Activated naive CD8-positive, alpha-beta T cell treated with anti-CD3 and anti-CD28 coated beads, Interleukin-2, amount 50 U/mL, for 24 hours (primary cell): ENCODE measurements around the gene BCOR.

ENCODE experiments used
- ATAC-seq: fragments of 150-1000 bp; cut with Tn5 transposase; one replicate; pipeline ENCODE4 v1.10.0; 2021
- DNase-seq: peaks from one replicate; pipeline ENCODE4 v3.0.0; 2021
- H3K27ac Mint-ChIP-seq: one replicate; pipeline ENCODE4 v1.8.0; 2021; ENCODE audit warnings: mild to moderate bottlenecking, mixed read lengths
- H3K27me3 Mint-ChIP-seq: one replicate; pipeline ENCODE4 v1.8.0; 2021; ENCODE audit warnings: mixed read lengths
- H3K36me3 Mint-ChIP-seq: one replicate; pipeline ENCODE4 v1.8.0; 2021; ENCODE audit warnings: low read depth, mixed read lengths
- H3K4me1 Mint-ChIP-seq: one replicate; pipeline ENCODE4 v1.8.0; 2021; ENCODE audit warnings: mixed read lengths
- H3K4me3 Mint-ChIP-seq: one replicate; pipeline ENCODE4 v1.8.0; 2021; ENCODE audit warnings: mild to moderate bottlenecking, moderate library complexity, mixed read lengths
- H3K9me3 Mint-ChIP-seq: one replicate; pipeline ENCODE4 v1.8.0; 2021; ENCODE audit warnings: mixed read lengths

Gene BCOR

DNA sequence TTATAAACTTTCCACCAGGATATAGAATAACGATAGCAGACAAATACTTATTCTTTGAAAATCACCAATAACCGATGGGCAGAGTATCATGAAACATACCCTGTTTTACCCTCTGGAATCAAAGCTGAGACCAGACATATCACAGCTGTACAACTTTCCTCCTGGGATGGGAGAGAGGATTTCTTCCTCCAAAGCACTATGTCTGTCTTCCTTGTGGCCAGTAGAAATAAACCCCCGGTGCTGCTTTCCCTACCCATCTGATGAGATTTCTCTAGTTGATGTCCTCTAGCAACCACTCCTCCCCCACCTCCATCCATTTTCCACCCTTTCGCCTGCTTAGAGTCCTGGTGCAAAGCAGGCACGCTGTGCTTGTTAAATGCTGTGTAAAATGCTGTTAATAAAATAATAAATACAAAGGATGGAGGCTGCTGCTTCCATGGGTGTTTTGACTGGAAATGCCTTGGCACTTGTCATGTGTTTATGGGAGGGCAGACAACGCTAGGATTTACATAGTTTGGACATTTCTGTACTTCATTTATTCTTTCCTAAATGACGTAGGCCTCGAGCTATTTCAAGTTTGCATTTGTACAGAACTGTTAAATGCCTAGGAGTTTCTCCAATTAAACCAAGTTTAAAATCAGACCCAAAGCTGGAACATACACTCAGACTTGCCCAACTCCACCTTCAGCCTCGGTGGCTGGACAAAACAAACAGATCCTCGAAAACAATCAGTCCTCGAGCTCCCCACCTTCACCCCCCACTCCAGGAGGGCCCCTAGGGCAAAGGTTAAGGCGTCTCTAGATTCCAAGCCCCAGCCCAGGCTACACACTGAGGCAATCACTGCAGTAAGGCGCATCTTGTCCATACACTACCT lies 10.1 kb downstream of the BCOR start:
- no peak overlapping the region for H3K4me3 Mint-ChIP-seq
- H3K36me3 Mint-ChIP-seq, result peaks cover 2% of the 10 kb centered on the region
- peaks cover 58% of the 10 kb centered on the region for H3K4me1 Mint-ChIP-seq
- H3K27me3 Mint-ChIP-seq, result no peaks in the 10 kb centered on the region
- no peak for ATAC-seq
- no peak overlapping the region for H3K27ac Mint-ChIP-seq
- no peak for DNase-seq
- no peaks in the 10 kb centered on the region for H3K9me3 Mint-ChIP-seq

DNA sequence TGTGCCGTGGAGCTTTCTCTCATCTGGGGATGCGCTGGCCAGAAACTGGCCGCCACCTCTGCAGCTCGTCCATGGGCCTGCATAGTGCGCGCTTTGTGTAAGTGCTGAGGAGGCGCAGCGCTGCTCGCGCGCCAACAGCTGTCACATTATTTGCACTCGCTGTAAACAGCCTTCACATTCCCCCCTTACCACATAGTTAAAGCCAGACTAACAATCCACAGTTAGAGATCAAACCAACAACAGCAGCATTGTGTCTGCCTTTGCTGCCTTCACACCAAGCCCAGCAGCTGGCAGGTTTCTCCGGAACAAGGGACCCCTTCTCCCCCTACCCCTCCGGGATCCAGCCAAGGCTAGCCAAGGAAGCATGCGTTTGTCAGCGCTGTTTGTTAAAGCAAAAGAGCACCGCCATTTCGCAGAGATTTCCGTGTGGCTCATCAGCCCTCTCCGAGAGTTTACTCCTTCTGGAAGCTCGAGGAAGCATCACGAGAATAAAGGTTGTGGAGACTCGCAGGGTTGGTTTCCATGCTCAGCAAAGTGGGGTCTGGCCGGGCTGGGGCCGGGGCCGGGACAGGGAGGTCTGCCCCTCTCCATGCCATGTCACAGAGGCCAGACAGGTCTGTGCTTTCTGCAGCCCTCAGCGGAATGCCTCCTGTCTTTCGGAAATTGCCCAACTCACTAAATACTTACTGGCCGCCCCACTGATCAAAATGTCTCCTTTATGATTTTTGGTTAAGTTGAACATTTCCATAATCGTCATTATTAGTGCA lies 11.0 kb downstream of the BCOR start:
- H3K4me3 Mint-ChIP-seq, result no peak overlapping the region
- no peaks in the 10 kb centered on the region for H3K9me3 Mint-ChIP-seq
- peaks cover 2% of the 10 kb centered on the region for H3K36me3 Mint-ChIP-seq
- DNase-seq (no peak), ATAC-seq (no peak)
- H3K27ac Mint-ChIP-seq, result no peak overlapping the region
- no peaks in the 10 kb centered on the region for H3K27me3 Mint-ChIP-seq
- H3K4me1 Mint-ChIP-seq, result peaks cover 61% of the 10 kb centered on the region

DNA sequence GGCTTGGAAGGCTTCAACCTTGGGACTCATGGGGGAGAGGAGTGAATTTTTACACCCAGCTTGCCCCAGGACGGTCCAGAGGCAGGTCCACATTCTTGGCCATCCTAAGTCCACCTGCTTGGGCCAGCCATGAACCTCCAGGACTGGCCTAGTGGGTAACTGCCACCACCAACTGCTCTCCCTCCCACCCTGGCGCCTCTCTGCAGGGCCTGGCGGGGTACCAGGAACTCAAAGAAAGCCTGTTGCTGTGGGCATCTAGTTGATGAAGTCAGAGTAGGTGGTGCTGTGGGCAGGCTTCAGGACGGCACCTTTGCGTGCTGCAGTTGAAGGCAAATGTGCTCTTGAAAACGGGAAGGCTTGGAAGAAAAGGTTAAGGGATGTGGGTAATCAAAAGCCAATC lies 12.0 kb downstream of the BCOR start:
- H3K27ac Mint-ChIP-seq, result no peak overlapping the region
- ATAC-seq, result peak; percentile 21
- H3K36me3 Mint-ChIP-seq, result no peaks in the 10 kb centered on the region
- H3K4me1 Mint-ChIP-seq, result peaks cover 62% of the 10 kb centered on the region
- no peak for DNase-seq
- H3K27me3 Mint-ChIP-seq, result no peaks in the 10 kb centered on the region
- H3K4me3 Mint-ChIP-seq, result no peak overlapping the region
- H3K9me3 Mint-ChIP-seq, result no peaks in the 10 kb centered on the region

DNA sequence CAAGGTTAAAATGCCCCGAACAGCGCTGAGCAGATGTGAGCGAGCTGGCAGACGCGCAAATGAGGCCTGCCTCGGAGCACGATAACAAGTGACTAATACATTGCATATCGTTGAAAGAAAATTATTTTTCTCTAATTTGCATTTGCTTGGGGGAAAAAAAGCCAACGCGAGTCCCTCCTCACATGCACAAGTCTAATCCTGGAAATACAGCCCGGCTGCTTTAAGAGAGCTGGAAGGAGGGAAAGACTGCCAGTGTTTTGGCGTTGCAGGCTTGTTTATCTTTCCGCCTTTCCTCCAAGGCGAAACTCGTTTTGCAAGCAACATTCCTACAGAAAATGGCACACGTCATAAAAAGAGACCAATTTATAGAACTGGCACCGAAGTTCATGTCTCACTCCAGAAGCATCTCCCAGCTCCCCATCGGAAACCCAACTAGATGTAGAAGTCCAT lies 12.6 kb downstream of the BCOR start:
- Mint-ChIP-seq H3K4me1 (peaks cover 66% of the 10 kb centered on the region), H3K36me3 (peaks cover 3% of the 10 kb centered on the region), H3K27me3 (no peaks in the 10 kb centered on the region), H3K9me3 (no peaks in the 10 kb centered on the region), H3K27ac (no peak overlapping the region), H3K4me3 (no peak overlapping the region)
- DNase-seq (no peak), ATAC-seq (no peak)

DNA sequence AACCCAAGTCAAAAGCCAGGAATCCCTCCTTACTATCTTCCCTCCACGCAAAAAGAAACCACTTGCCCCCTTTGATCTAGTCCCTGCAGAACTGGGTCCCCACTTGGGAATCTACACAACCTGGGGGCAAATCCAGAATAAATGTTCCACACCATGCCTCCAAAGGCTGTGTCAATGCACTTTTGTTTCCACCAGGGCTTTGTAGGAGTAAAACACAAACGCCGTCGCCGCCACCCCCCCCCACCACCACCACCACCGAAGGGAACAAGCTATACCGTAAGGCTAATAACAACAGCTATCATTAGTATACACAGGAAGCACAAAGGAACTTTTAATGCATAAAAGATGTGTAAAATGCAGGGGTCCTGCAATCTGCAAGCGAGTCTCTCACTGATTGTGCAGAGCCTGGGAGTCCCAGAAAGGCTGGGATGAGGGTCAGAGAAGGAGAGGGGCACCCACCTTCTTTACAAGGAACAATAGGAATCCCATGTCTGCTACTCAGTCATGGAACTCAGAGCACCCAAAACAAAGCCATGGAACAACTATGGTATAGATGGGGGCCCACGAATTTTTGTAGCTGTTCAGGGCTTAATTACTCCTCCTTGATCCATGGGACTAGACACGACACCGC lies 13.2 kb downstream of the BCOR start:
- Mint-ChIP-seq H3K9me3 (no peaks in the 10 kb centered on the region), H3K4me3 (peak overlapping the region; percentile 68), H3K27ac (no peak overlapping the region), H3K27me3 (no peaks in the 10 kb centered on the region), H3K36me3 (peaks cover 3% of the 10 kb centered on the region), H3K4me1 (peaks cover 69% of the 10 kb centered on the region)
- ATAC-seq (no peak), DNase-seq (no peak)

DNA sequence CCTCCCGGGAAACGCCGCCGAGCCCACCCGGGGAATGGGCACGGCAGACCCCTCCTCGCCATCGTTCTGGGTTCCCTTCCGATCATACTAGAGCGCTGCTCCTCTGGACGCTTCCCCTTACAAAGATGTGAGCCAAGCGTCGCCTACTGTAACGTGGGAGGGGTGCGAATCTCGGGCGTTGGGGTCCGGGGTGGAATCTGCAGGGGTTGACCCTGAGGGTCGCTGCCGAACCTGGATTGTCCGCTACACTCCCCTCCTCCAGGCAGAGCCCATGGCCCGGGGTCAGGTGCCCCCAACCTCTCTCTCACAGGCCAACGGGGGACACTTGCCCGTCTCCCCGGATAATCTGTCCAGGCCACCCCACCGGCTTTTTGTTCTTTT lies 13.8 kb downstream of the BCOR start:
- Mint-ChIP-seq H3K4me3 (peak overlapping the region; percentile 68), H3K27ac (no peak overlapping the region), H3K4me1 (peaks cover 69% of the 10 kb centered on the region), H3K9me3 (no peaks in the 10 kb centered on the region), H3K36me3 (peaks cover 3% of the 10 kb centered on the region), H3K27me3 (no peaks in the 10 kb centered on the region)
- DNase-seq (no peak), ATAC-seq (no peak)

DNA sequence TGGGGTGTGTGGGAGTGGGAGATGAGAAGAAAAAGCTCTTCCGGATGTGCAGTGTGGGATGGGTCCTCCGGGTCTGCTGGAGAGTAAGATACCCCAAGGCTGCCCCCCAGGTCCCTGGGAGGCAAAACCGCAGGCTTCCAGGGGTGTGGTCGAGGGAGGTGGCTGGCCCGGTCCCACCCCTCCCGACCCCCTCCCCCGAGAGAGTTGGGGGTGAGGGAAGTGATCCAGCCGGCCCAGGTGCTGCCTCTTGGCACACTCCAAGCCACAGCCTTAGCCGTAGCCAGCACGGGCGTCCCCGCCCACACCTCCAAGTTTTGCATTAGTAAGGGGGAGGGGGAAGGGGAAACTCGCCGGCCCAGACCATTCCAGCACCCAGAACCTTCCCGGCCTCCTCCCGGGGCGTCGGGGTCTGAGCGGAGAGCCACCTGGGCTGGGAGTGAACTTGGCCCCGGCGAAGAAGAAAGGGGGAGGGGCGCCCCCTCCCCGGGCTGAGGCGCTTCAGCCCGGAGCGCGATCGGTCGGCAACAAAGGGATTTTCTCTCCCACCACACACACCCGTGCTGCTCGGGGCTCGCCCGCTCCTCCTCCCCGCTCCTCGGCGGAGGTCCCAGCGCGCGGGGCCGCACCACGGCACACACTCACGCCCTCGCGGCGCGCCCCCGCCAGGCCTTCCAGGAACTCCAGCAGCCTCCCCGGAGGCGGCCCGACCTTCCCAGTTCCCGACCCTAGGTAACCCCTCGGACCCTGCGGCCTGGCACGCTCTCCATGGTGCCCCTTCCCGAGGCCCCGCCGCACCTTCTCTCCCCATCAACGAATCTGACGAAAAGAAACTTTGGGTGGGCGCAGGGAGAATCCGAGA lies 14.4 kb downstream of the BCOR start:
- Mint-ChIP-seq H3K36me3 (peaks cover 3% of the 10 kb centered on the region), H3K4me3 (peak overlapping the region; percentile 68), H3K4me1 (peaks cover 69% of the 10 kb centered on the region), H3K27me3 (no peaks in the 10 kb centered on the region), H3K27ac (no peak overlapping the region), H3K9me3 (no peaks in the 10 kb centered on the region)
- peak; percentile 45 for ATAC-seq
- no peak for DNase-seq

DNA sequence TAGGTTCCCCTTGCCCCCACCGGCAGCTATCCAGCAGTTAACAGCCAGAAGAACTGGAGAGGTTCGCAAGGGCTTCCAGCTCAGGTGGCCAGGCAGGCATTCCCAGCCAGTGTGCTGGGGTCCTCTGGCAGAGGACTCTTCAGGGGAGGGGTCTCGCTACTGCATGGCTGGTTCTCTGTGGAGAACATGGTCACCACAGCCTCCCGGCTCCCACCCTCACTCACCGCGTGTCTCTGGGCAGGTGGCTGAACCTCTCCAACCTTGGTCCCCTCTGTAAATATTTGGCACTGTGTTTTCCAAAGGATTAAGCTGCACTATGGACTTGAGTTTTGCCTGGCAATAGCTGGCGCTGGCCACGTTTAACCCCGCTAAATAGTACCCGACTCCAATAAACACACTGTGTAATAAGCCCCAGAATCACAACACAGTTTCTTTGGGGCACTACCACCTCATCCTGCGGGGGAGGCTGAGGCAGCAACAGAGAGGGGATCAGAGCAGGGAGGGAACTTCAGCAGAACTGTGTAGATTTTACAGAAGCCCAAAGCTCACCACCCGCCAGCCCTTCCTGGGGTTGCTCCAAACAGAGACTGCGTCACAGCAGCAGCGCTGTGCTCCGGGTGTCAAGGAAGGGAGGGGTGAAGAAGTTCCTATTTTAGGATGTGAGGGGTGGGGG lies 15.2 kb downstream of the BCOR start:
- no peak overlapping the region for H3K27ac Mint-ChIP-seq
- H3K9me3 Mint-ChIP-seq, result no peaks in the 10 kb centered on the region
- peak overlapping the region; percentile 29 for H3K4me3 Mint-ChIP-seq
- peaks cover 75% of the 10 kb centered on the region for H3K4me1 Mint-ChIP-seq
- no peak for DNase-seq
- no peaks in the 10 kb centered on the region for H3K27me3 Mint-ChIP-seq
- peaks cover 3% of the 10 kb centered on the region for H3K36me3 Mint-ChIP-seq
- ATAC-seq, result peak; percentile 37

DNA sequence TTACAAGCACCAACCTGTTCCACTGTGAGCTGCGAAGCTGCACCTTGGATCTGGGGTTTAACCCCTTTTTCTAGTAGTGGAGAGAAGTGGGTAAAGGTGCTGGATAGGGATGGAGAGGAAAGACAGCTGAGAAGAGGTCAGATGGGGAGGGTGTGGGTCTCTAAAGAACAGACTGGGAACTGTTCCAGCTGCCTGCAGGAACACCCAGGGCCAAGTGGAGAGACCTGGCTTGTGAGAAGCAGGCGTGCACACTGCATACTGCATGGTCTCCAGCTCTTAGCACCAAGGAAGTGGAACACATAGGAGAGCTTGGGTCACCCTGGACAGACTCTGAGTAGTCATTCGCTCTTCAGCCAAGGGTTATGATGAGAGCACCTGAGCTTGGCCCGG lies 16.1 kb downstream of the BCOR start:
- Mint-ChIP-seq H3K9me3 (no peaks in the 10 kb centered on the region), H3K4me1 (peaks cover 78% of the 10 kb centered on the region), H3K27ac (no peak overlapping the region), H3K36me3 (peaks cover 4% of the 10 kb centered on the region), H3K27me3 (no peaks in the 10 kb centered on the region), H3K4me3 (no peak overlapping the region)
- DNase-seq (no peak), ATAC-seq (no peak)

DNA sequence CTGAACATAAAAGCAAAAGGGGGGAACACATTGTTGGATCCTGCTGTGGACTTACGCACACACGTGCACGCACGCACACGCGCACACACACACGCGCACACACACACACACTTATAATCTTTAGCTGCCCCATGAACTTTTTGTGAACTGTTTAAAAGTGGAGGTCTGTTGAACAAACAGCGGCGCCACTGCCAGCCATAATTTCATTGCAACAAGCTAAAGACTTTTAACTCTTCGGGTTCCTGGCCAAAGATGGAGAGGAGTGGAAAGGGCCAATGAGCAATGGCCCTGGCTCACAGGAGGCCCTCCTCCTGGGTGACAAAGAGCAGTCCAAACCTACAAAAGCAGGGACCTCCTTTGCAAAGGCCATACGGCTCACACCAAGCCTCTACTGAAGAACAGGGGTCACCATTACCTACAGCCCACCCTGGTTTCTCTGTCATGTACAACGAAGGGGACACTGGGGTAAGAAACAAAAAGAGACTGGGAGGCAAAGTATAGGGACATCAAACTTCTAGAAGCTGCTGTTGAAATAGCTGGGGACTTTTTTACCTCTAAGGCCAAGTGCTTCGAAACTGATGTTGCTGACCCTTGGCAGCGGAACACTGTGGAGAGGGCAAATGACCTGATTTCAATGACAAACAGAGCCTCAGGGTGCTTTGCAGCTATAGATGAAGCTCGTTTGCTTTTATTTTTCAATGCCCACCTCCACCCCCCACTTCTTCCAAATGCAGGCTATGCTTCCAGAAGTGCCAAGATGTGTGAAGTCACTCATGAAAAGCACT lies 16.7 kb downstream of the BCOR start:
- Mint-ChIP-seq H3K4me1 (peaks cover 78% of the 10 kb centered on the region), H3K4me3 (no peak overlapping the region)

DNA sequence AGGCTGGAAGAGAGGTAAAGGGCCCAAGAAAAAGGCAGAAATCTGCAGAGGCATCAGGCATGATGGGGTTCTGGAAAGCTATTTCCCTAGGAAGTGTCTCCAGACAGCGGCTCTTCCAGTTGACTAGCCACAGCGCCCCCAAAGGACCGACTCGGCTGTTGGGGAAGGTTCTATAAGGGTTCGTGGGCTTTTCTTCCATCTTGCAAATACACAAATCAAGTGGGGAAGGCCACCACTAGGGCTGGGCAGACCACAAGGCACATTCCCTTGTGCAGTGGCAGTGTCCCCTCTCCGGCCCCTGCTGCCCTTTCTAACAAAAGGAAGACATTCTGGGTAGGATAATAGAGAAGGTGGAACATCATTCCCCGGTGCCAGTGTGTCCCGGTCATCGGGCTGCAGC lies 18.2 kb downstream of the BCOR start:
- peaks cover 14% of the 10 kb centered on the region for H3K36me3 Mint-ChIP-seq
- no peaks in the 10 kb centered on the region for H3K27me3 Mint-ChIP-seq
- ATAC-seq (no peak), DNase-seq (no peak)
- H3K4me1 Mint-ChIP-seq, result peaks cover 65% of the 10 kb centered on the region
- no peaks in the 10 kb centered on the region for H3K9me3 Mint-ChIP-seq
- H3K4me3 Mint-ChIP-seq, result no peak overlapping the region
- H3K27ac Mint-ChIP-seq, result no peak overlapping the region

More for the DNA sequence above, 16.7 kb downstream of the BCOR start:
- ATAC-seq (no peak), DNase-seq (no peak)
- no peaks in the 10 kb centered on the region for H3K9me3 Mint-ChIP-seq
- no peak overlapping the region for H3K27ac Mint-ChIP-seq
- H3K36me3 Mint-ChIP-seq, result peaks cover 8% of the 10 kb centered on the region
- H3K27me3 Mint-ChIP-seq, result no peaks in the 10 kb centered on the region

DNA sequence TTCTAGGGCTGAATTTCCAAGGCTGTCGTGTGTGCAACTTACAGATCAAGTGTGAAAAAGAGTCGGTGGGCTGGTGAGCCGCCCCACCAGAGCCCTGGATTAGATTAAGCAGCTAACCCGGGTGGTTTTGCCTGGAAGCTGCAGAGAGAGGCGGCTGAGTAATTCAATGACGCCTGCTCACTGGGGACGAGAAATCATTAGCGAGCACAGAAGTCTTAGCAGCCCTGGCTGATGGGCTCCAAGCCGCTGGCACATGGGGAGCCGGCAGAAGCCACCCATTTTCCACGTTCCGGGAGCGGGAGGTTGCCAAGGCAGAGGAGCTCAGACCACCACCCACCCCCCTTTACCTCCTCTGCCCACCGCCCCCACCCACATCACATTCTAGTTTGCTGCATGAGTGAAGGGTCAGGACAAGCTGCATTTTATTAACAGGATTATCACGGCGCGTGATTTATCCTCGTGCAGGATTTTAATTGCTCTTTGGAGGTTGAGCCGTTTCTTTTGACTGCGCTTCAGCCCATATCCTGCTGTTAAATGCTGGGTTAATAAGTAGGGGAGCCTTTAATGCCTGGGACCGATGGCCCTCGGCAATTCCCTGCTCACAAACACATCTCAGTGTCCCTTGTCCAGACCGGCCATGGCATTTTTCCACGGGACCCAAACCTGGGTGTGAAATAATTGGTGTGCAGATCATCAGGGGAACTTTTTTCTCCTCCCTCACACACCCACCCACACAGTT lies 19.1 kb downstream of the BCOR start:
- no peak overlapping the region for H3K27ac Mint-ChIP-seq
- no peak overlapping the region for H3K4me3 Mint-ChIP-seq
- H3K36me3 Mint-ChIP-seq, result peaks cover 19% of the 10 kb centered on the region
- H3K9me3 Mint-ChIP-seq, result no peaks in the 10 kb centered on the region
- H3K27me3 Mint-ChIP-seq, result no peaks in the 10 kb centered on the region
- ATAC-seq, result no peak
- DNase-seq, result no peak
- H3K4me1 Mint-ChIP-seq, result peaks cover 57% of the 10 kb centered on the region

DNA sequence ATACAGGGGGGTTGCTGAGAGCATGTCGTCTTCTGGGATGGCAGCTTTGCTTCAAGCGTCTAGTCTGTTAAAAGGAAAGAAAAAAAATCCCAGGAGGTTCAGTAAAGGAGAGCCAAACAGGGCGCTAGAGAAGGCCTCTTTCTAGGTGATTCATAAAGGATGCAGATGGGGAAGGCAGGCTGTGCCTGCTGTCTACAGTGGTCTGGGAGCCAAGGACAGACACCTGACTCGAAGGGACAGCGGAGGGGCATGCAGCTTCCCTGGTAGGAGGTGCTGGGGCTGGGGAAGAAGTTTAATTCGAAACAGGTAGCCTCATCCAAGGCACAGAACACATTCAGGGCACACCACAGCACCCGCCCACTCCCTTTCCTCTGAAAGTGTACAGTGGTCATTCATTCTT lies 19.9 kb downstream of the BCOR start:
- peaks cover 21% of the 10 kb centered on the region for H3K36me3 Mint-ChIP-seq
- no peaks in the 10 kb centered on the region for H3K9me3 Mint-ChIP-seq
- H3K27me3 Mint-ChIP-seq, result no peaks in the 10 kb centered on the region
- H3K27ac Mint-ChIP-seq, result no peak overlapping the region
- DNase-seq (no peak), ATAC-seq (no peak)
- peaks cover 57% of the 10 kb centered on the region for H3K4me1 Mint-ChIP-seq
- H3K4me3 Mint-ChIP-seq, result no peak overlapping the region
